Smooth muscle cell (in vitro differentiated cells): ENCODE measurements around the gene C9. TPM values are rescaled to one million over a fixed set of nuclear protein-coding genes. Genes with fewer than 3 reads are reported as not detected.

Experiments used
- DNase-seq: peaks from one replicate; lab custom pipeline; 2025; ENCODE audit not compliant: unreplicated experiment; lab: John Stamatoyannopoulos, UW
- H2AFZ ChIP-seq: fragments of 200-600 bp; sonication (generic); 2 replicates; pipeline ENCODE4 v1.6.0; 2016; ENCODE audit warnings: antibody characterized with exemption, low read depth, mild to moderate bottlenecking
- H3F3A ChIP-seq: fragments of 200-600 bp; sonication (generic); 2 replicates; pipeline ENCODE4 v1.6.0; 2017; ENCODE audit warnings: antibody characterized with exemption, low read depth
- H3K27ac ChIP-seq: fragments of 200-600 bp; sonication (generic); 2 replicates; pipeline ENCODE4 v1.5.1; 2016; ENCODE audit warnings: low read depth, mild to moderate bottlenecking
- H3K27me3 ChIP-seq: fragments of 200-600 bp; sonication (generic); 2 replicates; pipeline ENCODE4 v1.6.1; 2016; ENCODE audit warnings: low read depth, mild to moderate bottlenecking
- H3K36me3 ChIP-seq: fragments of 200-600 bp; sonication (generic); 2 replicates; pipeline ENCODE4 v1.5.1; 2016; ENCODE audit warnings: low read depth
- H3K4me1 ChIP-seq: fragments of 200-600 bp; sonication (generic); 2 replicates; pipeline ENCODE4 v1.5.1; 2016; ENCODE audit warnings: low read depth
- H3K4me2 ChIP-seq: fragments of 200-600 bp; sonication (generic); 2 replicates; pipeline ENCODE4 v1.6.0; 2016; ENCODE audit warnings: mild to moderate bottlenecking
- H3K4me3 ChIP-seq: fragments of 200-600 bp; sonication (generic); 2 replicates; pipeline ENCODE4 v1.5.1; 2016; ENCODE audit warnings: mild to moderate bottlenecking
- H3K79me2 ChIP-seq: fragments of 200-600 bp; sonication (generic); 2 replicates; pipeline ENCODE4 v1.6.0; 2016; ENCODE audit warnings: low read depth, mild to moderate bottlenecking
- H3K9ac ChIP-seq: fragments of 200-600 bp; sonication (generic); 2 replicates; pipeline ENCODE4 v1.6.0; 2016; ENCODE audit warnings: low read depth
- H3K9me3 ChIP-seq: fragments of 200-600 bp; sonication (generic); replicated peaks from 2 replicates; pipeline ENCODE4 v1.5.1; 2016; ENCODE audit warnings: low read depth
- H4K20me1 ChIP-seq: fragments of 200-600 bp; sonication (generic); 2 replicates; pipeline ENCODE4 v1.6.0; 2016; ENCODE audit warnings: low read depth
- CTCF ChIP-seq: fragments of 200-600 bp; sonication (generic); IDR thresholded peaks from 2 replicates; pipeline ENCODE4 v1.5.1; 2017; ENCODE audit warnings: borderline replicate concordance, mild to moderate bottlenecking, antibody characterized with exemption; ENCODE audit not compliant: insufficient read depth, poor library complexity, severe bottlenecking
- WGBS: methylation state at CpG from one replicate; pipeline ENCODE4 v1.1.7; 2016; ENCODE audit warnings: low lambda C conversion rate; 5-methylcytosine and 5-hydroxymethylcytosine counted together
- polyA plus RNA-seq: library from polyadenylated mRNA; unstranded; fragments of >200 nt; fragmentation: Nextera tagmentation; extraction: Ambion mirVana; gene quantifications from 2 replicates; pipeline ENCODE4 v1.2.1, GENCODE V29; 2016
- total RNA-seq: library from RNA; depleted of rRNA; stranded (reverse); fragments of >200 nt; gene quantifications from 2 replicates; pipeline ENCODE4 v1.2.3, GENCODE V29; 2014

The C9 gene
- total and polyA plus RNA-seq, 2 experiments from 2014 or later: not detected

GRCh38 chr5:39376293-39376714 lies 12.0 kb upstream of the C9 start:
- Histone ChIP-seq H2AFZ (no peak overlapping the region), H3K27me3 (no peaks in the 10 kb centered on the region), H3F3A (no peaks in the 10 kb centered on the region), H4K20me1 (peaks cover 4% of the 10 kb centered on the region), H3K9ac (no peak overlapping the region), H3K4me3 (no peak overlapping the region), H3K9me3 (no peaks in the 10 kb centered on the region), H3K27ac (no peak overlapping the region), H3K4me1 (no peaks in the 10 kb centered on the region), H3K36me3 (peaks cover 7% of the 10 kb centered on the region), H3K4me2 (no peak overlapping the region), H3K79me2 (no peaks in the 10 kb centered on the region)
- DNase-seq: no peak
- TF ChIP-seq CTCF: peak; percentile 75
- WGBS: 68% methylated on average over 3 of the region's 3 CpGs

- Histone ChIP-seq H3K36me3 (peaks cover 7% of the 10 kb centered on the region), H2AFZ (no peak overlapping the region), H3K4me2 (no peak overlapping the region), H3K9ac (no peak overlapping the region), H3K79me2 (no peaks in the 10 kb centered on the region), H3F3A (no peaks in the 10 kb centered on the region), H3K4me1 (no peaks in the 10 kb centered on the region), H3K27me3 (no peaks in the 10 kb centered on the region), H4K20me1 (peaks cover 4% of the 10 kb centered on the region), H3K9me3 (no peaks in the 10 kb centered on the region), H3K27ac (no peak overlapping the region), H3K4me3 (no peak overlapping the region)
- no peak for TF ChIP-seq CTCF
- 87% methylated on average over 2 of the region's 2 CpGs for WGBS
- DNase-seq: no peak
Measured at GRCh38 chr5:39373791-39374190, 9.5 kb upstream of the C9 start.

- Histone ChIP-seq H3K9ac (no peak overlapping the region), H3K27me3 (no peaks in the 10 kb centered on the region), H4K20me1 (peaks cover 4% of the 10 kb centered on the region), H3K4me1 (no peaks in the 10 kb centered on the region), H3K27ac (no peak overlapping the region), H3K4me3 (no peak overlapping the region), H3K79me2 (no peaks in the 10 kb centered on the region), H3K9me3 (no peaks in the 10 kb centered on the region), H3K4me2 (no peak overlapping the region), H3F3A (no peaks in the 10 kb centered on the region), H2AFZ (no peak overlapping the region), H3K36me3 (peaks cover 7% of the 10 kb centered on the region)
- TF ChIP-seq CTCF: no peak
- WGBS: 89% methylated on average over 3 of the region's 3 CpGs
- DNase-seq: no peak
Measured at GRCh38 chr5:39371367-39371635, 7.0 kb upstream of the C9 start.

GRCh38 chr5:39370555-39371366 lies 6.5 kb upstream of the C9 start:
- H3K4me2 ChIP-seq: no peak overlapping the region
- no peak overlapping the region for H3K4me3 ChIP-seq
- TF ChIP-seq CTCF: no peak
- no peaks in the 10 kb centered on the region for H3F3A ChIP-seq
- H2AFZ ChIP-seq: no peak overlapping the region
- no peaks in the 10 kb centered on the region for H3K27me3 ChIP-seq
- H3K36me3 ChIP-seq: peaks cover 7% of the 10 kb centered on the region
- 74% methylated on average over 10 of the region's 10 CpGs for WGBS
- no peaks in the 10 kb centered on the region for H3K9me3 ChIP-seq
- H3K4me1 ChIP-seq: no peaks in the 10 kb centered on the region
- DNase-seq: no peak
- H3K79me2 ChIP-seq: no peaks in the 10 kb centered on the region
- no peak overlapping the region for H3K27ac ChIP-seq
- H4K20me1 ChIP-seq: no peaks in the 10 kb centered on the region
- H3K9ac ChIP-seq: no peak overlapping the region
